ENCODE measurements around the gene DENND2C. TPM values are rescaled to one million over a fixed set of nuclear protein-coding genes. Genes with fewer than 3 reads are reported as not detected.
"Not testable (repeated sequence)": the region's sequence is repeated elsewhere in the genome, so short reads cannot be mapped to it uniquely, and the experiment has no call there.

Gene DENND2C
- polyA plus RNA-seq, 4 donors, result 3.4 to 4.7 (median 4.3) TPM

GRCh38 chr1:114610546-114611245 is 59.2 kb downstream of the DENND2C start:
- DNase-seq (ENCODE audit: low read depth in 4 of 4, low spot score in 3 of 4), result no peak

GRCh38 chr1:114609826-114610225 is 60.0 kb downstream of the DENND2C start:
- no peak for DNase-seq (ENCODE audit: low read depth in 4 of 4, low spot score in 3 of 4)

- no peak for DNase-seq (ENCODE audit: low read depth in 4 of 4, low spot score in 3 of 4)
These were observed 60.8 kb downstream of the DENND2C start for GRCh38 chr1:114609026-114609425.

GRCh38 chr1:114607223-114607622 is 62.6 kb downstream of the DENND2C start:
- no peak for DNase-seq (ENCODE audit: low read depth in 4 of 4, low spot score in 3 of 4)

GRCh38 chr1:114597949-114598348 is 71.9 kb downstream of the DENND2C start:
- DNase-seq (ENCODE audit: low read depth in 4 of 4, low spot score in 3 of 4), result no peak

GRCh38 chr1:114595602-114596001 is 74.2 kb downstream of the DENND2C start:
- no peak for DNase-seq (ENCODE audit: low read depth in 4 of 4, low spot score in 3 of 4)

GRCh38 chr1:114594046-114594445 is 75.8 kb downstream of the DENND2C start:
- DNase-seq (ENCODE audit: low read depth in 4 of 4, low spot score in 3 of 4), result no peak

- no peak for DNase-seq (ENCODE audit: low read depth in 4 of 4, low spot score in 3 of 4)
These were observed 80.7 kb downstream of the DENND2C start for GRCh38 chr1:114589122-114589521.

GRCh38 chr1:114588196-114588689 is 81.6 kb downstream of the DENND2C start:
- no peak for DNase-seq (ENCODE audit: low read depth in 4 of 4, low spot score in 3 of 4)

GRCh38 chr1:114587203-114587991 is 82.5 kb downstream of the DENND2C start:
- no peak for DNase-seq (ENCODE audit: low read depth in 4 of 4, low spot score in 3 of 4)

- no peak for DNase-seq (ENCODE audit: low read depth in 4 of 4, low spot score in 3 of 4)
These were observed 83.3 kb downstream of the DENND2C start for GRCh38 chr1:114586513-114587047.

GRCh38 chr1:114585231-114585630 is 84.6 kb downstream of the DENND2C start:
- no peak for DNase-seq (ENCODE audit: low read depth in 4 of 4, low spot score in 3 of 4)

- DNase-seq (ENCODE audit: low read depth in 4 of 4, low spot score in 3 of 4), result peak; percentile 97 to 98 (median 97)
These were observed 88.2 kb downstream of the DENND2C start, which contains the start of gene BCAS2 for GRCh38 chr1:114581335-114582287. BCAS2 (minus strand) TSS chr1:114581615; CDS start chr1:114581591, 24 bp downstream.

- DNase-seq (ENCODE audit: low read depth in 4 of 4, low spot score in 3 of 4), result no peak
These were observed 95.5 kb downstream of the DENND2C start for GRCh38 chr1:114574365-114574764.

GRCh38 chr1:114564141-114564540 is 105.7 kb downstream of the DENND2C start:
- DNase-seq (ENCODE audit: low read depth in 4 of 4, low spot score in 3 of 4), result no peak

GRCh38 chr1:114562978-114563510 is 106.8 kb downstream of the DENND2C start:
- not testable (repeated sequence) for DNase-seq (ENCODE audit: low read depth in 4 of 4, low spot score in 3 of 4)

- no peak for DNase-seq (ENCODE audit: low read depth in 4 of 4, low spot score in 3 of 4)
These were observed 108.5 kb downstream of the DENND2C start for GRCh38 chr1:114561333-114561732.

GRCh38 chr1:114559356-114559755 is 110.5 kb downstream of the DENND2C start:
- DNase-seq (ENCODE audit: low read depth in 4 of 4, low spot score in 3 of 4), result no peak

GRCh38 chr1:114558544-114558943 is 111.3 kb downstream of the DENND2C start:
- no peak for DNase-seq (ENCODE audit: low read depth in 4 of 4, low spot score in 3 of 4)

- no peak for DNase-seq (ENCODE audit: low read depth in 4 of 4, low spot score in 3 of 4)
These were observed 115.3 kb downstream of the DENND2C start for GRCh38 chr1:114554577-114554976.
